Right atrium auricular region (tissue), 2 donors: ENCODE data around the gene SH3GL2. TPM values are rescaled to one million over a fixed set of nuclear protein-coding genes. Genes with fewer than 3 reads are reported as not detected.

Source experiments
- DNase-seq: peaks from one replicate; pipeline ENCODE4 v3.0.0-alpha.2; 2019; ENCODE audit warnings: low spot score
- H3K27ac ChIP-seq, 2 donors: fragments of 200-600 bp; sonication (generic); 1 replicate in 1 of 2; 2 replicates in 1 of 2; pipeline ENCODE4 v1.5.1; 2016 to 2019
- H3K27me3 ChIP-seq, 2 donors: fragments of 200-600 bp; sonication (generic); one replicate each; pipeline versions ENCODE4 v1.5.1 to v1.6.0; 2017 to 2019
- H3K36me3 ChIP-seq: fragments of 200-600 bp; sonication (generic); one replicate; pipeline ENCODE4 v1.5.1; 2016
- H3K4me1 ChIP-seq, 2 donors: fragments of 200-600 bp; sonication (generic); one replicate each; pipeline versions ENCODE4 v1.5.1 to v1.6.0; 2017 to 2019
- H3K4me3 ChIP-seq, 2 donors: fragments of 200-600 bp; sonication (generic); 1 replicate in 1 of 2; 2 replicates in 1 of 2; pipeline ENCODE4 v1.5.1; 2017 to 2019; ENCODE audit warnings: mild to moderate bottlenecking in 1 of 2, moderate library complexity in 1 of 2
- H3K9me3 ChIP-seq, 2 donors: fragments of 200-600 bp; sonication (generic); one replicate each; pipeline ENCODE4 v1.5.1; 2019
- CTCF ChIP-seq, 2 donors: fragments of 200-600 bp; sonication (generic); IDR thresholded peaks; one replicate each; pipeline ENCODE4 v1.5.1; 2019; ENCODE audit warnings: antibody characterized with exemption in 2 of 2
- total RNA-seq, 2 donors: library from RNA; depleted of rRNA; stranded (reverse); fragments of >200 nt; gene quantifications; one replicate each; pipeline ENCODE4 v1.1.0, GENCODE V29; 2016

The SH3GL2 gene
- total RNA-seq, 2 donors from 2014 or later, result 0.28 TPM; not detected in 1

- Histone ChIP-seq H3K27ac (no peak overlapping the region), H3K36me3 (no peaks in the 10 kb centered on the region), H3K27me3 (no peaks in the 10 kb centered on the region), H3K4me1 (no peaks in the 10 kb centered on the region), H3K4me3 (no peak overlapping the region), H3K9me3 (no peaks in the 10 kb centered on the region)
- DNase-seq, result no peak
- TF ChIP-seq CTCF (IDR thresholded peaks at IDR 0.05), result no peak
These were observed 237.7 kb downstream of the SH3GL2 start for GRCh38 chr9:17816431-17817027.

DNA sequence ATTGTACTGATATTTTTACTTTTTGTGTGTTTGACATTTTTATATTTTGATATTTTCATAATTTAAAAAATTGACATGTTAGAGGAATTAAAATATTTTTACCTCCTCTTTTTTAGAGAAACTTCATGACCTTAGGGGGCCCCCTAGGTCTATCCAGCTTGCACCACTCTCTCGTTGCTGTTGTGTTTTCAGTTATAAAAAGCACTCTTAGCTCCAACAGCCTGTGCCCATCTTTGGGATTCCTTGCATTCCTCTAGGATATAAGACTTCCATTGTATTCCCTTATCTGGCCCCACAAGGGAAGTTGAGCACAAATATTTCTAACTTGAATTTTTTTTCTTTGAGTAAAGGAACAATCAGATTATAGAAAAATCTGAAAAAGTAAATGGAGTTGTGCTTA, 245.3 kb downstream of the SH3GL2 start:
- Histone ChIP-seq H3K27ac (peak overlapping the region in 1 of 2 donors; percentile 63), H3K4me3 (no peak overlapping the region), H3K36me3 (no peaks in the 10 kb centered on the region), H3K27me3 (no peaks in the 10 kb centered on the region), H3K4me1 (peaks cover 0 to 16% of the 10 kb centered on the region in 2 donors), H3K9me3 (no peaks in the 10 kb centered on the region)
- no peak for TF ChIP-seq CTCF (IDR thresholded peaks at IDR 0.05)
- DNase-seq, result no peak

- TF ChIP-seq CTCF (IDR thresholded peaks at IDR 0.05), result no peak
- H3K27ac ChIP-seq, result peak overlapping the region in 1 of 2 donors; percentile 63
- H3K4me3 ChIP-seq, result no peak overlapping the region
- no peak for DNase-seq
- no peaks in the 10 kb centered on the region for H3K9me3 ChIP-seq
- H3K36me3 ChIP-seq, result no peaks in the 10 kb centered on the region
- no peaks in the 10 kb centered on the region for H3K27me3 ChIP-seq
- peaks cover 0 to 16% of the 10 kb centered on the region in 2 donors for H3K4me1 ChIP-seq
These were observed 245.9 kb downstream of the SH3GL2 start for GRCh38 chr9:17824616-17825264.

DNA sequence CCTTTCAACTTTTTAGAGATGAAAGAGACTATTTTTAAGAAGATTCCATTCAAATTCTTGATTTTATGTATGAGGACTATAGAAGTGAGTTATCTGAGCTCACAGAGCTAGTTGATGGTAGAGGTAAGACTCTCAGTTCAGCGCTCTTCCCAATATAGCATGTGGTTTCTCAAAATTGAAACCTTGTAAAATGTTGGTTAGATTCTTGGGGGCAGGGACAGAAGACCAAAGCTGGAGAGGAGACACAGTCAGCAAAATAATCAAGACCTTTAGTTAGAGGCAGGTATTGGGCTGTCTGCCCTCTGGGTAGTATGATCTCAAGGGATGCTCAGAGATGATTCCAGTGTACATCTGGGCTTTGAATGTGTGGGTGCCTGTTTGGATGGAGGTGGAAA, 246.4 kb downstream of the SH3GL2 start:
- Histone ChIP-seq H3K27ac (peak overlapping the region in 1 of 2 donors; percentile 63), H3K36me3 (no peaks in the 10 kb centered on the region), H3K27me3 (no peaks in the 10 kb centered on the region), H3K4me3 (no peak overlapping the region), H3K4me1 (peaks cover 0 to 16% of the 10 kb centered on the region in 2 donors), H3K9me3 (no peaks in the 10 kb centered on the region)
- no peak for TF ChIP-seq CTCF (IDR thresholded peaks at IDR 0.05)
- DNase-seq, result no peak

GRCh38 chr9:17829064-17829463, 250.2 kb downstream of the SH3GL2 start:
- no peaks in the 10 kb centered on the region for H3K27me3 ChIP-seq
- TF ChIP-seq CTCF (IDR thresholded peaks at IDR 0.05), result no peak
- H3K27ac ChIP-seq, result no peak overlapping the region
- peaks cover 0 to 15% of the 10 kb centered on the region in 2 donors for H3K4me1 ChIP-seq
- no peak overlapping the region for H3K4me3 ChIP-seq
- no peak for DNase-seq
- no peaks in the 10 kb centered on the region for H3K9me3 ChIP-seq
- H3K36me3 ChIP-seq, result no peaks in the 10 kb centered on the region
